ENCODE data around the gene APOL4. TPM values are rescaled to one million over a fixed set of nuclear protein-coding genes. Genes with fewer than 3 reads are reported as not detected.
A peak's percentile ranks its signal among the peaks of the same experiment; 100 is the strongest.
"Not testable (repeated sequence)": the region's sequence is repeated elsewhere in the genome, so short reads cannot be mapped to it uniquely, and the experiment has no call there.

Gene APOL4
- total RNA-seq, 4 donors from 2014 or later: 0.31 to 113 (median 44.3) TPM

DNA sequence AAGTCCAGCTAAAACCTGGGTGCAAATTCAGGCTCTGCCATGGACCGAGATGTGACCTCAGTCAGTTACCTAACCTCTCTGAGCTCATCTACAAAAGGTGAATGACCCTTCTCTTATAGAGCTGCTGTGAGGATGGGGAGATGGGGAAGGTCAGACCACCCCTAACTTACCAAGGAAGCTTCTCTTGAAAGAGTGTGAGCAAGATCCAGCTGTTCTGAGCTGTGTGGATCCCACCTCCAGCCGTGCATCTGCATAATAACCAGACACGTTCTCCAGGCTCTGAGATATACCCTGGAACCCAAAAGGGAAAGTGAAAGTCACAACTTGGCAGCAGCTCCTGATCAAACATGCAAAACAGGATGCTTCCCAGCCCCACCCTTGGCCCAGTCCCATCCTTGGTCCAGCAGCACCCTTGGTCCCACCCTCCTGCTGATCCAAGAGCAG is 41.1 kb downstream of the APOL4 start, which contains the start of gene APOL3:
Gene APOL3 (minus strand): TSS at position 257 of the 444 bp plus-strand sequence. CDS start 11,700 bp downstream, outside the sequence.
- TF ChIP-seq, protein P1, sequence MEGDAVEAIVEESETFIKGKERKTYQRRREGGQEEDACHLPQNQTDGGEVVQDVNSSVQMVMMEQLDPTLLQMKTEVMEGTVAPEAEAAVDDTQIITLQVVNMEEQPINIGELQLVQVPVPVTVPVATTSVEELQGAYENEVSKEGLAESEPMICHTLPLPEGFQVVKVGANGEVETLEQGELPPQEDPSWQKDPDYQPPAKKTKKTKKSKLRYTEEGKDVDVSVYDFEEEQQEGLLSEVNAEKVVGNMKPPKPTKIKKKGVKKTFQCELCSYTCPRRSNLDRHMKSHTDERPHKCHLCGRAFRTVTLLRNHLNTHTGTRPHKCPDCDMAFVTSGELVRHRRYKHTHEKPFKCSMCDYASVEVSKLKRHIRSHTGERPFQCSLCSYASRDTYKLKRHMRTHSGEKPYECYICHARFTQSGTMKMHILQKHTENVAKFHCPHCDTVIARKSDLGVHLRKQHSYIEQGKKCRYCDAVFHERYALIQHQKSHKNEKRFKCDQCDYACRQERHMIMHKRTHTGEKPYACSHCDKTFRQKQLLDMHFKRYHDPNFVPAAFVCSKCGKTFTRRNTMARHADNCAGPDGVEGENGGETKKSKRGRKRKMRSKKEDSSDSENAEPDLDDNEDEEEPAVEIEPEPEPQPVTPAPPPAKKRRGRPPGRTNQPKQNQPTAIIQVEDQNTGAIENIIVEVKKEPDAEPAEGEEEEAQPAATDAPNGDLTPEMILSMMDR (IDR thresholded peaks at IDR 0.05): no peak
- DNase-seq (ENCODE audit: low spot score) (peak; percentile 58), ATAC-seq (ENCODE audit: low FRiP score) (peak; percentile 59)

DNA sequence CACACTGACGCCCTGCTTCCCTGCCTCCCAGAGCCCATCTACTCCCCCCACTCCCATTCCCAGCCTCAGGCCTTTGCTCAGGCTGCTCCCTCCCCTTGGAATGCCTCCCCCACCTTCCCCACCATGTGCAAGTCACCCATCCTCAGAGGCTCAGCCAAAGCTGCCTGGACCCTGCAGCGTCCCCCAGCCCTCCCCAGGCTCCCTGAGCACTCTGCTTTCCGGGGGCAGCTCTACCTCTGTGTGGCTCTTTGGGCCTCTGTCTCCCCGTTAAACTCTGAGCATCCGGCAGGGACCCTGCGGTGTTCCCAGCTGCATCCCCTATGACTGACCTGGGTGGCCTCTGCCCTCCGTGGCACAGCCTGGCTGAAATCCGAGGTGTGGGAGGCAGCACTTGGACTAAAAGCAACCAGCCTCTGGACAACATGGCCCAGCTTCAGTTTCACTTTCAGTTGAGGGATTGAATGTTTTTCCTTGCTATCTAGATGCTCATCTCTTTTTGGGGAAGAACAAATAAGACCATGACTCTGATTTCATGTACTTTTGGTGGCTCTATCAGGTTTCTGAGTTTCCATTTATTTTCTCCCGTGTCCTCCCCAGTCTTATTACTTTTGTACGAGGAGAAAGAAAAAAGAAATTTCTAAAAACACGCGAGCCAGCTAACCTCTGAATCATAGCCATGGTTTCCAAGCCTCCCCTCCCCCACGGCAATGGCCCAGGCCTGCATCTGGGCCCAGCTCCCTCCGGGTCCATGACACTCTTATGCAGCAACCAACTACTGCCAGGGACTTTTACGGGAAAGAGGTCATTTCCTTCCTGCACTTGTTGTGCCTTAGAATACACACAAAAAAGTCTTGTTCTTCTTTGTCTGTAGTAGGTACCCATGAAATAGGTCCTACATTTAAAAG is 44.8 kb downstream of the APOL4 start:
- ATAC-seq (ENCODE audit: low FRiP score) (peak; percentile 86), DNase-seq (ENCODE audit: low spot score) (peak; percentile 90)
- TF ChIP-seq, protein P1 (IDR thresholded peaks at IDR 0.05): no peak

DNA sequence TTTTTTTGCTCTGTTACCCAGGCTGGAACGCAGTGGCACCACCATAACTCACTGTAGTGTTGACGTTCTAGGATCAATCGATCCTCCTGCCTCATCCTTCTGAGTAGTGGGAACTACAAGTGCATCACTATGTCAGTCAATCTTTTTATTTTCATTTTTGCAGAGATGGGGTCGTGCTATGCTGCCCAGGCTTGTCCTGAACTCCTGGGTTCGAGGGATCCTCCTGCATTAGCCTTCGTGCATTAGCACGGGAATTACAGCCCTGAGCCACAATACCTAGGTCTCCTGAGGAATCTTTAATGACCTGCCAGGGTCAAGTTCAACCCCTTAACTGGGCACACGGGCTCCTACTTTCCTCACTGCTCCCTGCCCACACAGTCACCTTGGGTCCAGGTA is 45.5 kb downstream of the APOL4 start:
- DNase-seq (ENCODE audit: low spot score) (no peak), ATAC-seq (ENCODE audit: low FRiP score) (no peak)
- TF ChIP-seq, protein P1 (IDR thresholded peaks at IDR 0.05): no peak

DNA sequence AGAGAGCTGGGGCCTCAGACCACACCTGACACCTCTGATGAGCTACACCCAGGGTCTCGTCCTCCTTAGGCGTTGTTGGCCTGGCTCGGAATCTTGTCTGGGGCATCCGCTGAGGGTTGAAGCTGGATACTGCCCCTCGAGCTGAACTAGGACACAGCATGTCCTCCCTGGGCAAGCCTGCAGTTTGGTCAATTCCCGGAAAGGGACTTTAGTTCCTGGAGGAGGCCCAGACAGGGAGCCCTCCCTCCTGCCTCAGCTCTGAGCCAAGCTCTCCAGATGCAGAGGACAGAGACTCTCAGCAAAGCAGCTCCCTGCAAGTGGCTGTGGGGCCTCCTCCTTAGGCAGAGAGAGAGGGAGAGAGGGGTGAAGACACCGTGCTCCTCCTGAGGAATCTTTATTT is 45.9 kb downstream of the APOL4 start:
- DNase-seq (ENCODE audit: low spot score) (no peak), ATAC-seq (ENCODE audit: low FRiP score) (peak; percentile 27)
- TF ChIP-seq, protein P1 (IDR thresholded peaks at IDR 0.05): no peak

DNA sequence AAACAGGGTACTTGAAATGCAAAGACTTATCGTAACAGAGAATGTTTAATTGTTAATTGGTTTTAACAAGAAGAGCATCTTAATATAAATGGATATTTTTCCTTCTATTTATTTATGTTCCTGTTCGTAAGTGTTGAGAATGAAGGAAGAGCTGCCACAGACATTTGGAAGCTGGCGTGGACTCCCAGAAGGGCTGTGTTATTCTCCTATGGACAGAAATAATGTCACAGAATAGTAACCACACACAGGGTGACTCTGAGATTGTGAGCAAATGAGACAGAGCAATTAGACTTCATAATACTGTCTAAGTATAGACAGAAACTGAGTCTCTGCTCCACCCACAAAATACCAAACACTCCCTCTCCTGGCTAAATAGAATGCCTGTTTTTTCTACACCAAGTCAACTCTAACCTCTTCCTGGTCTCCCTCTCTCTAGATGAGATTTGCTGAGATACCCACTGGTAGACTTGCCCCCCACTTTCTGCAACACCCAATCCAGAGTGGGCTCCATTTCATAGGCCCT is 47.1 kb downstream of the APOL4 start:
- DNase-seq (ENCODE audit: low spot score) (no peak), ATAC-seq (ENCODE audit: low FRiP score) (no peak)

DNA sequence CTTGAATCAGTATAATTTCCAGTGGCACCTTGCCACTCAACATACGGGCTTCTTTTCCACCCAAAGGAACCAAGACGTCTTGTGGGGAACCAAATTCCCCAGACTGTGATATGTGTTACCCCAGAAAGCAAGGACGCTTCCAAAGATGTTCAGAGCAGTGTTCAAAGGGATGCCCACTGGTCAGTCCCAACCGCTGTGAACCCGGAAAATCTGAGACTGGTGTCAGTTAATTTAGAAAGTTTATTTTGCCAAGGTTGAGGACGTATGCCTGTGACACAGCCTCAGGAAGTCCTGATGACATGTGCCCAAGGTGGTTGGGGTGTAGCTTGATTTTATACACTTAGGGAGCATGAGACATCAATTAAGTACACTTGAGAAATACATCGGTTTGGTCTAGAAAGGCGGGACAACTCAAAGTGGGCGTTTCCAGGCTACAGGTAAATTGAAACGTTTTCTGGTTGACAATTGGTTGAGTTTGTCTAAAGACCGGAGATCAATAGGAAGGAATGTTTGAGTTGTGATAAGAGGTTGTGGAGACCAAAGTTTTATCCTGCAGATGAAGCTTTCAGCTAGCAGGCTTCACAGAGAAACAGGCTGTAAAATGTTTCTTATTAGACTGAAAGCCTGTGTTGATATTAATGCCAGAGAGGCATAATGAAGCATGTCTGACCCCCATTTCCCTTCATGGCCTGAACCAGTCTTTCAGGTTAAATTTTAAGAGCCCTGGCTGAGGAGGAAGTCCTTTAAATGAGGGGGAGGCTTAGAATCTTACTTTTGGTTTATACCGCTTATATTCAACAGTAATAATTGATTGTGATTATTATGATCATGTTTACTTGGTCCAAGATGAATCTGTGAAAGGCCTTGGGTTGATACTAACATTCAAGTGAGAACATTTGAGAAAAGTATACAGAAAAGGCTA is 47.8 kb downstream of the APOL4 start:
- TF ChIP-seq, protein P1 (IDR thresholded peaks at IDR 0.05): no peak
- DNase-seq (ENCODE audit: low spot score): no peak
- ATAC-seq (ENCODE audit: low FRiP score): no peak

More for the DNA sequence above, 47.1 kb downstream of the APOL4 start:
- TF ChIP-seq, protein P1 (IDR thresholded peaks at IDR 0.05): no peak

DNA sequence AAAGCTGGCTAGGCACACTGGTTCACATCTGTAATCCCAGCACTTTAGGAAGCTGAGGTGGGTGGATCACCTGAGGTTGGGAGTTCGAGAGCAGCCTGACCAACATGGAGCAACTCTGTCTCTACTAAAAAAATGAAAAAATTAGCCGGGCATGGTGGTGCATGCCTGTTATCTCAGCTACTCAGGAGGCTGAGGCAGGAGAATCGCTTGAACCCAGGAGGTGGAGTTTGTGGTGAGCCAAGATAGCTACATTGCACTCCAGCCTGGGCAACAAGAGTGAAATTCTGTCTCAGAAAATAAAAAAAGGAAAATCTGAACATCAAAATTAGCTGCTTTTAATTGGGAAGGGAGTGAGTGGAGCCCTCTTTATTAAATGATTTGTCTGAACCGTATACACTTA is 48.8 kb downstream of the APOL4 start:
- not testable (repeated sequence) for DNase-seq (ENCODE audit: low spot score); ATAC-seq (ENCODE audit: low FRiP score)

All from omental fat pad (tissue), 4 donors.